ENCODE data around the gene BSCL2.
A peak's percentile ranks its signal among the peaks of the same experiment; 100 is the strongest.

The BSCL2 gene

DNA sequence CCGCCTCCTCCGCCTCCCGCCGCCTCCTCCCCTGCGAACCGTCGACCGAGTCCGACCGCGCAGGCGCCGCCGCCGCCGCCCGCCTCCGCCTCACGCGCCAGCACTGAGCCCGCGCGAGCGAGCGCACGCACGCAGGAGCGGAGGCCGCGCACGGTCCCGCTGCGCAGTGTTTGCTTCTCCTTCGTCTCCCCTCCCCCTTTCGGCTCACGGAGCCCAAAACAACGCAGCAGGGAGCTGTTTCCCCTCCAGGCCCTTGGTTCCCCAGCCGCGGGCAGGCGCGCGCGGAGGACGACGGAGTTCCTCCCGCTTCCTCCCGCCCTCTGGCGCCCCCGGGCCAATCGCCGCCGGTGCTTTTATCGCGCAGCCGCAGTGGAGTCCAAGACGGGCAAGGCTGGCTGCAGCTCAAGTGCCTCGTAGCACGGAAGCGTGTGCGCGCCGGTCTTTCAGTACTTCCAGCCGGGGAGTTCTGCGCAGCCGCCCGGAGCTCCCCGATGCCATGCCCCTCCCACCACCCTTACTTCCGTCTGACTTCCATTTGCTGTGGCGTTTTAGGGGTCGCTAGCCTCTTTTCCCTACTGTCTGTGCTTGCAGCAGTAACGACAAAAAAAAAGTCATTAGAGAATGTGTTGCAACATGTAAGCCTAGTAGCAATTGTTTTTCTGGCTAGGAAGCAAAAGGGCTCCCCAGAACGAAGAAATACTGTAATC lies 20.1 kb upstream of the BSCL2 start, which contains the start of gene HNRNPUL2:
Gene HNRNPUL2 (minus strand): TSS at position 293 of the 707 bp plus-strand sequence. CDS start 301 bp downstream, outside the sequence.
- Mint-ChIP-seq H3K9me3 (no peaks in the 10 kb centered on the region), H3K36me3 (ENCODE audit: low read depth) (peaks cover 48% of the 10 kb centered on the region), H3K27ac (peak within 1 kb of the TSS; percentile 99), H3K27me3 (ENCODE audit: low read depth) (no peaks in the 10 kb centered on the region), H3K4me3 (peak within 1 kb of the TSS; percentile 97), H3K4me1 (ENCODE audit: low read depth) (peaks cover 39% of the 10 kb centered on the region)

DNA sequence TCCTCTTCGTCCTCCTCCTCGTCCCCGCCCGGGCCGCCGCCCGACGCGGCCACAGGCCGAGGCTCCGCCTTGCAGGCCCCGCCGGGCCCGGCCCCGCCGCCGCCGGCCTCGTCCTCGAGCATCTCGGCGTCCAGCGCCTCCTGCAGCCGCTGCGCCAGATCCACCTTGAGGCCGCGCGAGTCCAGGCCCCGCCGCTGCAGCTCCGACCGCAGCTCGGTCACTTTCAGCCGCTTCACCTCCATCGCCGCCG lies 19.6 kb upstream of the BSCL2 start:
- Mint-ChIP-seq H3K36me3 (ENCODE audit: low read depth) (peaks cover 53% of the 10 kb centered on the region), H3K27me3 (ENCODE audit: low read depth) (no peaks in the 10 kb centered on the region), H3K4me1 (ENCODE audit: low read depth) (peaks cover 43% of the 10 kb centered on the region), H3K9me3 (no peaks in the 10 kb centered on the region), H3K27ac (peak overlapping the region; percentile 99), H3K4me3 (peak overlapping the region; percentile 97)

- H3K4me3 Mint-ChIP-seq = peak overlapping the region; percentile 97
- H3K27ac Mint-ChIP-seq = peak overlapping the region; percentile 99
- peaks cover 44% of the 10 kb centered on the region for H3K4me1 Mint-ChIP-seq (ENCODE audit: low read depth)
- H3K27me3 Mint-ChIP-seq (ENCODE audit: low read depth) = no peaks in the 10 kb centered on the region
- no peaks in the 10 kb centered on the region for H3K9me3 Mint-ChIP-seq
- peaks cover 56% of the 10 kb centered on the region for H3K36me3 Mint-ChIP-seq (ENCODE audit: low read depth)
Observed at GRCh38 chr11:62726156-62726914, 19.1 kb upstream of the BSCL2 start.

DNA sequence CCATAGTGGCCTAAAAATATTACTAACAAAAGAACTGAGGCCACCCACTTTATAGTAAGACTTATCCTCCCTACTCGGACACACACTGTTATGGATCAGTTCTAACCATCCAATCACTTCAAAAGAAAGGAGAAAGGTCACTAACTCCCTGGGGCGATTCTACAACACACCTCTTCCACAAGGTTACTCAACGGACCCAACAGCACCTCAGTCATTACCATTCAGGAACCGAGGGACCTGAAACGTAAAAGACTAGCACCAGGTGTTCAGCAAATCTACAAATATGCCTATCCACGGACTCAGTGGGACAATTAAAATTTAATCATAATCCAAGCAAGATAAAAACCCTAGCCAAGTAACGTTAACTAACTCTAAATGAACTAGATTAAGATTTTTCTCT lies 18.4 kb upstream of the BSCL2 start:
- no peaks in the 10 kb centered on the region for H3K27me3 Mint-ChIP-seq (ENCODE audit: low read depth)
- peaks cover 59% of the 10 kb centered on the region for H3K36me3 Mint-ChIP-seq (ENCODE audit: low read depth)
- H3K9me3 Mint-ChIP-seq = no peaks in the 10 kb centered on the region
- peak overlapping the region; percentile 73 for H3K27ac Mint-ChIP-seq
- peak overlapping the region; percentile 97 for H3K4me3 Mint-ChIP-seq
- peaks cover 46% of the 10 kb centered on the region for H3K4me1 Mint-ChIP-seq (ENCODE audit: low read depth)

- H3K27me3 Mint-ChIP-seq (ENCODE audit: low read depth) = no peaks in the 10 kb centered on the region
- H3K9me3 Mint-ChIP-seq = no peaks in the 10 kb centered on the region
- H3K27ac Mint-ChIP-seq = no peak overlapping the region
- peak overlapping the region; percentile 97 for H3K4me3 Mint-ChIP-seq
- peaks cover 67% of the 10 kb centered on the region for H3K36me3 Mint-ChIP-seq (ENCODE audit: low read depth)
- peaks cover 50% of the 10 kb centered on the region for H3K4me1 Mint-ChIP-seq (ENCODE audit: low read depth)
Observed at GRCh38 chr11:62724171-62724570, 16.9 kb upstream of the BSCL2 start.

- H3K27me3 Mint-ChIP-seq (ENCODE audit: low read depth) = no peaks in the 10 kb centered on the region
- peaks cover 75% of the 10 kb centered on the region for H3K36me3 Mint-ChIP-seq (ENCODE audit: low read depth)
- H3K9me3 Mint-ChIP-seq = no peaks in the 10 kb centered on the region
- no peak overlapping the region for H3K27ac Mint-ChIP-seq
- H3K4me3 Mint-ChIP-seq = no peak overlapping the region
- H3K4me1 Mint-ChIP-seq (ENCODE audit: low read depth) = peaks cover 56% of the 10 kb centered on the region
Observed at GRCh38 chr11:62721994-62722393, 14.8 kb upstream of the BSCL2 start.

GRCh38 chr11:62719302-62719978 lies 12.2 kb upstream of the BSCL2 start:
- Mint-ChIP-seq H3K4me3 (no peak overlapping the region), H3K27ac (peak overlapping the region; percentile 34), H3K36me3 (ENCODE audit: low read depth) (peaks cover 84% of the 10 kb centered on the region), H3K27me3 (ENCODE audit: low read depth) (no peaks in the 10 kb centered on the region), H3K4me1 (ENCODE audit: low read depth) (peaks cover 62% of the 10 kb centered on the region), H3K9me3 (no peaks in the 10 kb centered on the region)

- Mint-ChIP-seq H3K27ac (no peak overlapping the region), H3K9me3 (no peaks in the 10 kb centered on the region)
Observed at GRCh38 chr11:62716816-62717215, 9.6 kb upstream of the BSCL2 start.

GRCh38 chr11:62716206-62716605 lies 9.0 kb upstream of the BSCL2 start:
- Mint-ChIP-seq H3K4me1 (ENCODE audit: low read depth) (peaks cover 62% of the 10 kb centered on the region), H3K4me3 (no peak overlapping the region), H3K27me3 (ENCODE audit: low read depth) (no peaks in the 10 kb centered on the region), H3K27ac (no peak overlapping the region), H3K9me3 (no peaks in the 10 kb centered on the region), H3K36me3 (ENCODE audit: low read depth) (peaks cover 73% of the 10 kb centered on the region)

More at GRCh38 chr11:62716816-62717215, 9.6 kb upstream of the BSCL2 start:
- H3K36me3 Mint-ChIP-seq (ENCODE audit: low read depth) = peaks cover 79% of the 10 kb centered on the region
- H3K4me1 Mint-ChIP-seq (ENCODE audit: low read depth) = peaks cover 66% of the 10 kb centered on the region
- H3K4me3 Mint-ChIP-seq = no peak overlapping the region
- no peaks in the 10 kb centered on the region for H3K27me3 Mint-ChIP-seq (ENCODE audit: low read depth)

DNA sequence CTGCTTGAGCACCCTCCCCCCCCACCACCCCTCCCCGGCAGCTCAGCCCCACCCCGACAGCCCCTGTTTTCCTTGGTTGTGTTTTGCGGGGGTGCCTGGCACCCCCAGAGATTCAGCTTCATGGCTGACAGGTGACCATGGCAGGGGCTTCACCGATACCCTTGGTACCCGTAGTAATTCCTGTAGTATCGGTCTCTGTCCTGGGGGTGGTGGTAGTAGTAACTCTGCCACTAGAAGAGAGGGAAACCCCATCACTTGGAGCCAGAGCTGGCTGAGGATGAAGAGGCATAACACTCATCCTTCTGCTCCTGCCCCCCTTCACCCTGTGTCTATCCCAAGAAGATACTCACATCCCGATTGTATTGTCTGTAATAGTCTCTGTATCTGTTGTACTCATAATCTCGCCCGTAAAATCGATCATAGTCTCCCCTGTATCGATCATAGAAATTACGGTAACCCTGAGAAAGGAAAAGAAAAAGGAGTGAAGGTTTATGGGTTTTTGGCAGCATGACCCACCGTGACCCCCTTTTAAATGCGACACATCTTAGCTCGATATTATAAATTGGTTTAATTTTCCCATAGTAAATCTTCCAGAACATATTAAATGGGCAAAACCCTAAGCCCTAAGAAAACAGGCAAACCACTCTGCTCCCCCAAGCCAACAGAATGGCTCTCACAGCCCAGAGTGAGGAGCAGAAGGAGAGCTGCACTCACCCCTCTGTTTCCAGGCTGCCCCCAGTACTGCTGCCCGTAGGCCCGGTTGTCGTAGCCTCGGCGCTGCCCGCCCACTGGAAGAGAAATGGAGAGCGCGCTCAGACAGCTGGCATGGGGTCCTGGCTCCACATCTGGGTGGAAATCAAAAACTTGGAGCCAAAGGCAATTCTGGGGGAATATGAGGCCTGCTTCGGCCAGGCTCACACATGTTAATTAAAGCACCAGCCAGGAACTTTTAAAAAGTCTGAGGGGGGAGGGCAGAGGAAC lies 8.2 kb upstream of the BSCL2 start:
- H3K9me3 Mint-ChIP-seq = no peaks in the 10 kb centered on the region
- H3K4me1 Mint-ChIP-seq (ENCODE audit: low read depth) = peaks cover 63% of the 10 kb centered on the region
- H3K27ac Mint-ChIP-seq = peak overlapping the region; percentile 67
- H3K27me3 Mint-ChIP-seq (ENCODE audit: low read depth) = no peaks in the 10 kb centered on the region
- peaks cover 72% of the 10 kb centered on the region for H3K36me3 Mint-ChIP-seq (ENCODE audit: low read depth)
- no peak overlapping the region for H3K4me3 Mint-ChIP-seq

- H3K4me3 Mint-ChIP-seq = peak overlapping the region; percentile 38
Observed at GRCh38 chr11:62713343-62713742, 6.1 kb upstream of the BSCL2 start.

DNA sequence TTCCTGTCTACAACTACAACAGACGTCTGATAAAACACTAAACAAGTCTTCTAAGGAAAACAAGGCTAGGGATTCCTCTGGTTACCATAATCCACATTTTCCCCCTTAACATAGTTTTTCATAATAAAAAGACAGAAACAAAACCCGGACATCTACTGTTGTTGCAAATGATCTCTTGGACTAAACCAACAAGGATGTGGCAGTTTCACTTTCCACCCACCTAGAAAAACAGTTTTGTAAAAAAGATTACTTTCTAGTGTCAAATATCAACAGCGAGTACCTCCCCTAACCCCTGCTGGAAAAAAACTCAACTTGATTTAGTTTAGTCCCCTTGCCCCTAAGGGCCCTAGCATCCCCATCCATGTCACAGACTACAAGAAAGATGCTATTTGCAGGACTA lies 5.6 kb upstream of the BSCL2 start:
- no peaks in the 10 kb centered on the region for H3K27me3 Mint-ChIP-seq (ENCODE audit: low read depth)
- H3K27ac Mint-ChIP-seq = peak overlapping the region; percentile 92
- H3K4me1 Mint-ChIP-seq (ENCODE audit: low read depth) = peaks cover 65% of the 10 kb centered on the region

More at GRCh38 chr11:62713343-62713742, 6.1 kb upstream of the BSCL2 start:
- Mint-ChIP-seq H3K27ac (peak overlapping the region; percentile 92), H3K36me3 (ENCODE audit: low read depth) (peaks cover 68% of the 10 kb centered on the region), H3K27me3 (ENCODE audit: low read depth) (no peaks in the 10 kb centered on the region), H3K9me3 (no peaks in the 10 kb centered on the region), H3K4me1 (ENCODE audit: low read depth) (peaks cover 65% of the 10 kb centered on the region)

GRCh38 chr11:62712276-62712812 lies 5.1 kb upstream of the BSCL2 start:
- peak overlapping the region; percentile 92 for H3K27ac Mint-ChIP-seq
- peak overlapping the region; percentile 63 for H3K4me3 Mint-ChIP-seq
- H3K9me3 Mint-ChIP-seq = no peaks in the 10 kb centered on the region
- H3K4me1 Mint-ChIP-seq (ENCODE audit: low read depth) = peaks cover 70% of the 10 kb centered on the region
- peaks cover 60% of the 10 kb centered on the region for H3K36me3 Mint-ChIP-seq (ENCODE audit: low read depth)
- H3K27me3 Mint-ChIP-seq (ENCODE audit: low read depth) = no peaks in the 10 kb centered on the region

More for the DNA sequence above, 5.6 kb upstream of the BSCL2 start:
- Mint-ChIP-seq H3K4me3 (peak overlapping the region; percentile 63), H3K9me3 (no peaks in the 10 kb centered on the region), H3K36me3 (ENCODE audit: low read depth) (peaks cover 63% of the 10 kb centered on the region)

DNA sequence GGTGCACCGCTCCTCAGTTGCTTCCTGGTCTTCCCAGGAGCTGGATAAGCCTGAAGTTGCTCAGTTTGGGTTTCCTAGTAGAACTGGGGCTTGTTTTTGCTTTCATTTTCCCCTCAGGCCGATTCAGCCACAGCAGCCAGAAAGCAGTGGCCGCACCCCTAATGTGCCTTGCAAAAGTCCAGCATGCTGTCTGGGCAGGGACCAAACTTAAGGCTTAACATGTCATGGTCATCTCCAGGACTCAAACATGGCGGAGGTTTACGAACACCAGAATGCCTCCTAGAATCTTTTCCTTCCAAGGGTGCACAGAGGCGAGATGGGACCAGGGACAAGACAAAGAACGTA lies 2.7 kb upstream of the BSCL2 start:
- peaks cover 71% of the 10 kb centered on the region for H3K4me1 Mint-ChIP-seq (ENCODE audit: low read depth)
- H3K9me3 Mint-ChIP-seq = no peaks in the 10 kb centered on the region
- no peaks in the 10 kb centered on the region for H3K27me3 Mint-ChIP-seq (ENCODE audit: low read depth)
- H3K27ac Mint-ChIP-seq = peak overlapping the region; percentile 98
- H3K4me3 Mint-ChIP-seq = peak overlapping the region; percentile 94
- H3K36me3 Mint-ChIP-seq (ENCODE audit: low read depth) = peaks cover 37% of the 10 kb centered on the region
